Left ventricle myocardium inferior (tissue), 1 donor: ENCODE measurements around the gene PPP5C. TPM values are rescaled to one million over a fixed set of nuclear protein-coding genes. Genes with fewer than 3 reads are reported as not detected.

Source experiments
- DNase-seq: peaks from one replicate; pipeline ENCODE4 v3.0.0-alpha.2; 2020
- H3K27ac ChIP-seq: fragments of 200-600 bp; replicated peaks from 2 replicates; pipeline ENCODE4 v1.8.0; 2021
- H3K27me3 ChIP-seq: fragments of 200-600 bp; 2 replicates; pipeline ENCODE4 v1.8.0; 2021; ENCODE audit warnings: low read depth
- H3K36me3 ChIP-seq: fragments of 200-600 bp; 2 replicates; pipeline ENCODE4 v1.8.0; 2021
- H3K4me1 ChIP-seq: fragments of 200-600 bp; 2 replicates; pipeline ENCODE4 v1.8.0; 2021
- H3K4me3 ChIP-seq: fragments of 200-600 bp; 2 replicates; pipeline ENCODE4 v1.8.0; 2021; ENCODE audit warnings: mild to moderate bottlenecking, moderate library complexity
- H3K9me3 ChIP-seq: fragments of 200-600 bp; replicated peaks from 2 replicates; pipeline ENCODE4 v1.8.0; 2021
- CTCF ChIP-seq: fragments of 200-600 bp; IDR thresholded peaks from 2 replicates; pipeline ENCODE4 v1.8.0; 2021; ENCODE audit warnings: antibody characterized with exemption, mild to moderate bottlenecking, borderline replicate concordance
- intact Hi-C: fragments of 100-400 bp; cut with micrococcal nuclease; formaldehyde crosslinking; loops from one replicate; pipeline ENCODE4 v1.11.0; 2022
- total RNA-seq: library from RNA; stranded (reverse); fragmentation: NEBNext Ultra II Directional; extraction: Animal tissue kit (Norgen Biotek cat#: 25700); gene quantifications from one replicate; pipeline ENCODE4 v1.2.1, GENCODE V29; 2021
- donor health status: DM: no; HTN: yes; CAD: no; lungs with severe emphysema.

PPP5C gene
- total RNA-seq, 1 donor from 2014 or later: 70.8 TPM

GRCh38 chr19:46303322-46303690, 43.6 kb upstream of the PPP5C start:
- peaks cover 52% of the 10 kb centered on the region for H3K36me3 ChIP-seq
- peaks cover 81% of the 10 kb centered on the region for H3K4me1 ChIP-seq
- H3K27ac ChIP-seq: peak overlapping the region; percentile 100
- peak overlapping the region; percentile 4 for H3K4me3 ChIP-seq
- TF ChIP-seq CTCF: no peak
- DNase-seq: no peak
- intact Hi-C loops: no loop called here
- H3K27me3 ChIP-seq: no peaks in the 10 kb centered on the region
- peaks cover 9% of the 10 kb centered on the region for H3K9me3 ChIP-seq

GRCh38 chr19:46303691-46304397, 43.0 kb upstream of the PPP5C start:
- DNase-seq: peak; percentile 63
- Histone ChIP-seq H3K4me1 (peaks cover 79% of the 10 kb centered on the region), H3K4me3 (peak overlapping the region; percentile 4), H3K9me3 (peaks cover 9% of the 10 kb centered on the region), H3K27ac (peak overlapping the region; percentile 100), H3K27me3 (no peaks in the 10 kb centered on the region), H3K36me3 (peaks cover 57% of the 10 kb centered on the region)
- intact Hi-C loops: no loop called here
- TF ChIP-seq CTCF: no peak

- Histone ChIP-seq H3K4me3 (no peak overlapping the region), H3K9me3 (peaks cover 9% of the 10 kb centered on the region), H3K27ac (peak overlapping the region; percentile 100), H3K27me3 (no peaks in the 10 kb centered on the region), H3K4me1 (peaks cover 60% of the 10 kb centered on the region), H3K36me3 (peaks cover 83% of the 10 kb centered on the region)
- TF ChIP-seq CTCF: no peak
- intact Hi-C loops: no loop called here
- DNase-seq: no peak
Measured at GRCh38 chr19:46306501-46306900, 40.4 kb upstream of the PPP5C start.

- DNase-seq: no peak
- H3K9me3 ChIP-seq: peaks cover 9% of the 10 kb centered on the region
- H3K36me3 ChIP-seq: peaks cover 99% of the 10 kb centered on the region
- H3K4me3 ChIP-seq: no peak overlapping the region
- no peak for TF ChIP-seq CTCF
- intact Hi-C loops: no loop called here
- H3K27me3 ChIP-seq: no peaks in the 10 kb centered on the region
- H3K27ac ChIP-seq: peak overlapping the region; percentile 16
- peaks cover 40% of the 10 kb centered on the region for H3K4me1 ChIP-seq
Measured at GRCh38 chr19:46308510-46308909, 38.4 kb upstream of the PPP5C start.

GRCh38 chr19:46309056-46309455, 37.8 kb upstream of the PPP5C start:
- TF ChIP-seq CTCF: no peak
- intact Hi-C loops: no loop called here
- H3K27ac ChIP-seq: no peak overlapping the region

More at GRCh38 chr19:46309056-46309455, 37.8 kb upstream of the PPP5C start:
- Histone ChIP-seq H3K4me3 (no peak overlapping the region), H3K27me3 (no peaks in the 10 kb centered on the region), H3K36me3 (peaks cover 99% of the 10 kb centered on the region), H3K4me1 (peaks cover 34% of the 10 kb centered on the region), H3K9me3 (peaks cover 9% of the 10 kb centered on the region)
- DNase-seq: no peak
